PC-3 (cell line): ENCODE results near the gene ANKRD2. TPM values are rescaled to one million over a fixed set of nuclear protein-coding genes. Genes with fewer than 3 reads are reported as not detected.
"Not testable (repeated sequence)": the region's sequence is repeated elsewhere in the genome, so short reads cannot be mapped to it uniquely, and the experiment has no call there.

Source experiments
- ATAC-seq: fragments of 200-7000 bp; cut with Tn5 transposase; 2 replicates; pipeline ENCODE4 v1.9.1; 2020; ENCODE audit warnings: mild to moderate bottlenecking, moderate library complexity
- BruUV-seq: library from RNA; stranded (reverse); fragments of 400-500 nt; replicated peaks from 2 replicates; lab custom pipeline; 2021; lab: Mats Ljungman, UMichigan
- CTCF ChIA-PET: fragments of 300-600 bp; sonication (Branson Sonifier 250); formaldehyde crosslinking; loops from one replicate; lab custom pipeline; 2022; ENCODE audit warnings: antibody characterized with exemption; lab: Charles Lee
- POLR2A ChIA-PET: fragments of 300-600 bp; sonication (Branson Sonifier 250); formaldehyde crosslinking; loops from one replicate; lab custom pipeline; 2022; ENCODE audit warnings: antibody characterized with exemption; ENCODE audit not compliant: unreplicated experiment; lab: Charles Lee
- DNase-seq: peaks from one replicate; pipeline ENCODE4 v3.0.0-alpha.2; 2015
- H2AFZ ChIP-seq: fragments of 300-600 bp; sonication (generic); 2 replicates; pipeline ENCODE4 v1.6.0; 2016; ENCODE audit warnings: antibody characterized with exemption, low read length
- H3F3A ChIP-seq: fragments of 300-600 bp; sonication (generic); one replicate; pipeline ENCODE4 v1.6.0; 2017; ENCODE audit warnings: antibody characterized with exemption, low read length, control low read depth, mild to moderate bottlenecking; ENCODE audit not compliant: unreplicated experiment
- H3K27ac ChIP-seq: fragments of 300-600 bp; sonication (generic); 2 replicates; pipeline ENCODE4 v1.5.1; 2016; ENCODE audit warnings: mild to moderate bottlenecking, low read length
- H3K27me3 ChIP-seq: fragments of 300-600 bp; sonication (generic); 2 replicates; pipeline ENCODE4 v1.6.1; 2016; ENCODE audit warnings: low read length, mixed read lengths
- H3K36me3 ChIP-seq: fragments of 300-600 bp; sonication (generic); 2 replicates; pipeline ENCODE4 v1.6.1; 2016; ENCODE audit warnings: low read depth, mixed run types, low read length, mixed read lengths
- H3K4me1 ChIP-seq: fragments of 300-600 bp; sonication (generic); 2 replicates; pipeline ENCODE4 v1.5.1; 2016; ENCODE audit warnings: low read length; ENCODE audit not compliant: insufficient read depth
- H3K4me2 ChIP-seq: fragments of 300-600 bp; sonication (generic); 2 replicates; pipeline ENCODE4 v1.6.0; 2016; ENCODE audit warnings: low read length
- H3K4me3 ChIP-seq: fragments of 300-600 bp; sonication (generic); 2 replicates; pipeline ENCODE4 v1.5.1; 2016; ENCODE audit warnings: mild to moderate bottlenecking, low read length, mixed read lengths
- H3K79me2 ChIP-seq: fragments of 300-600 bp; sonication (generic); 2 replicates; pipeline ENCODE4 v1.6.1; 2017; ENCODE audit warnings: low read length, mixed read lengths
- H3K9ac ChIP-seq: fragments of 300-600 bp; sonication (generic); 2 replicates; pipeline ENCODE4 v1.6.0; 2016; ENCODE audit warnings: mild to moderate bottlenecking, low read length
- H3K9me2 ChIP-seq: fragments of 300-600 bp; sonication (generic); replicated peaks from 2 replicates; pipeline ENCODE4 v1.6.1; 2016; ENCODE audit warnings: mixed run types, low read length, mixed read lengths
- H3K9me3 ChIP-seq: fragments of 300-600 bp; sonication (generic); 2 replicates; pipeline ENCODE4 v1.6.1; 2016; ENCODE audit warnings: low read length, mixed read lengths
- H4K20me1 ChIP-seq: fragments of 300-600 bp; sonication (generic); 2 replicates; pipeline ENCODE4 v1.6.1; 2016; ENCODE audit warnings: low read length, mixed read lengths
- CTCF ChIP-seq: fragments of 300-600 bp; sonication (generic); conservative IDR thresholded peaks from 2 replicates; pipeline ENCODE4 v1.5.1; 2017; ENCODE audit warnings: antibody characterized with exemption, low read depth, mild to moderate bottlenecking, low read length
- EZH2 ChIP-seq: fragments of 300-600 bp; sonication (generic); IDR thresholded peaks from one replicate; pipeline ENCODE4 v1.6.1; 2017; ENCODE audit warnings: antibody characterized with exemption, mild to moderate bottlenecking, low read length; ENCODE audit not compliant: unreplicated experiment
- EZH2phosphoT487 ChIP-seq: fragments of 300-600 bp; sonication (generic); IDR thresholded peaks from 2 replicates; pipeline ENCODE4 v1.6.1; 2018; ENCODE audit warnings: mild to moderate bottlenecking, antibody characterized with exemption, low read length, borderline replicate concordance
- intact Hi-C: fragments of 100-400 bp; cut with micrococcal nuclease; formaldehyde crosslinking; loops from 2 replicates; pipeline ENCODE4 v1.9.0; 2023
- total RNA-seq: library from RNA; depleted of rRNA; stranded (reverse); fragments of >200 nt; gene quantifications from 2 replicates; pipeline ENCODE4 v1.2.3, GENCODE V29; 2014

The ANKRD2 gene
- total RNA-seq, 1 experiment from 2014 or later, result 1.8 TPM

GRCh38 chr10:97550336-97551149 is 22.0 kb upstream of the ANKRD2 start:
- Histone ChIP-seq H3K27ac (no peak overlapping the region), H3K27me3 (no peaks in the 10 kb centered on the region), H3K4me1 (peaks cover 7% of the 10 kb centered on the region), H3K79me2 (no peaks in the 10 kb centered on the region), H3K9me3 (no peaks in the 10 kb centered on the region), H3K9me2 (no peaks in the 10 kb centered on the region), H3K36me3 (no peaks in the 10 kb centered on the region), H2AFZ (no peak overlapping the region), H3F3A (no peaks in the 10 kb centered on the region), H3K4me2 (no peak overlapping the region), H3K4me3 (no peak overlapping the region), H4K20me1 (no peaks in the 10 kb centered on the region), H3K9ac (no peak overlapping the region)
- intact Hi-C loops, result loop anchor here (10.0 kb wide), 1 partner anchor 64 kb away; no protein-coding TSS in a partner anchor
- TF ChIP-seq CTCF (no peak), EZH2 (no peak), EZH2phosphoT487 (no peak)
- no peak for ATAC-seq
- POLR2A ChIA-PET, result no interaction called here
- CTCF ChIA-PET, result no interaction called here
- no peak for DNase-seq
- BruUV-seq, result no TSS peak

DNA sequence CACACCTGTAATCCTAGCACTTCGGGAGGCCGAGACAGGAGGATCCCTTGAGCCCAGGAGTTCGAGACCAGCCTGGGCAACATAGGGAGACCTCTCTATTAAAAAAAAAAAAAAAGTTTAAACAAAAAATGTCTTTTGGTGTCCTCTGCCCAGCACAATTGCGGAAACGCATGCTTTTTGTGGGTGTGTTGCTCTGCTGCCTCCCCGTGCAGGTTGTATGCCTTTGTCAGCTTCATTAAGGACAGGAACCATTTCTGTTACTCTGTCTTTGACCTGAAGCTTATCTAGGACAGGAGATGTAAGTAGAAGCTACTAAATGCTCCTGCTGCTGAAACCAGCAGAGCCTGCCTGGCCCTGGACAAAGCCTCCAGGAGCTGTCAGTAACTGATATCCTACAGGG is 21.3 kb upstream of the ANKRD2 start:
- Histone ChIP-seq H3K9ac (no peak overlapping the region), H3K4me3 (no peak overlapping the region), H3F3A (no peaks in the 10 kb centered on the region), H3K27me3 (no peaks in the 10 kb centered on the region), H4K20me1 (no peaks in the 10 kb centered on the region), H3K27ac (no peak overlapping the region), H3K4me1 (peaks cover 7% of the 10 kb centered on the region), H3K79me2 (no peaks in the 10 kb centered on the region), H3K9me3 (no peaks in the 10 kb centered on the region), H3K36me3 (no peaks in the 10 kb centered on the region), H3K4me2 (no peak overlapping the region), H2AFZ (no peak overlapping the region), H3K9me2 (no peaks in the 10 kb centered on the region)
- ChIA-PET POLR2A (no interaction called here), CTCF (no interaction called here)
- TF ChIP-seq EZH2 (no peak), CTCF (no peak), EZH2phosphoT487 (no peak)
- ATAC-seq, result no peak
- no TSS peak for BruUV-seq
- intact Hi-C loops, result loop anchor here (10.0 kb wide), 1 partner anchor 64 kb away; no protein-coding TSS in a partner anchor
- no peak for DNase-seq

DNA sequence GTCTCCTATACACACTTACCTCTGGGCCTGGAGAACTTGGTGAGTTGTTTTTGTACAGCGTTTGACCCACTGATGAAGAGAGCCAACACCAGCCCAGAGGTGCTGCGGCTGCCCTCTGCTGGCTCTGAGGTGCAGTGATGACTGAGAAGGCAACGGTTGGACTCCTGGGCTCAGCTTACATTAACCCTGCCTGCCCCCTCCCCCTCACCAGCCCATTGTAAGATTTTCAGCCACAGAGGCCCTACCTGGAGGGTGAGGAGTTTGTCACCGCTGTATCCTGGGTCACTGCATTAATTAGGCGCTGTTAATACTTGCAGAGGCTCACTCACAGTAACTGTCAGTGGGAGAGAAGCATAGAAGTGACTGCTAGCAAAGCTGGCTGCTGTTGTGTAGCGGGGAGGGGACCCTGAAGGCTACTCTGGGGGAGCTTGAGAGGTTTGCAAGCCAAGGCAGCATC is 19.0 kb upstream of the ANKRD2 start:
- intact Hi-C loops, result loop anchor here (1.0 to 10.0 kb wide), 2 partner anchors 61 to 90 kb away; no protein-coding TSS in a partner anchor
- H3K4me1 ChIP-seq, result peaks cover 7% of the 10 kb centered on the region
- POLR2A ChIA-PET, result no interaction called here
- DNase-seq, result peak; percentile 71
- CTCF ChIA-PET, result interaction anchor here (1.3 to 1.4 kb wide), 2 partner anchors 19 to 35 kb away, joined by 3 to 4 read pairs; no protein-coding TSS in a partner anchor
- H3K9me3 ChIP-seq, result no peaks in the 10 kb centered on the region
- no peaks in the 10 kb centered on the region for H3K79me2 ChIP-seq
- no peak overlapping the region for H3K4me3 ChIP-seq
- no peaks in the 10 kb centered on the region for H4K20me1 ChIP-seq
- H3F3A ChIP-seq, result no peaks in the 10 kb centered on the region
- no peaks in the 10 kb centered on the region for H3K9me2 ChIP-seq
- no TSS peak for BruUV-seq
- no peaks in the 10 kb centered on the region for H3K36me3 ChIP-seq
- H3K27ac ChIP-seq, result no peak overlapping the region
- peak overlapping the region; percentile 25; the same call in 1 of the 2 replicates for H2AFZ ChIP-seq
- peak; percentile 99 for ATAC-seq
- no peaks in the 10 kb centered on the region for H3K27me3 ChIP-seq
- no peak overlapping the region for H3K9ac ChIP-seq
- no peak for TF ChIP-seq EZH2phosphoT487
- peak; percentile 76 for TF ChIP-seq CTCF
- no peak for TF ChIP-seq EZH2
- no peak overlapping the region for H3K4me2 ChIP-seq

- BruUV-seq, H3K36me3 ChIP-seq, H2AFZ ChIP-seq, H3K9me2 ChIP-seq, POLR2A ChIA-PET, H3K4me3 ChIP-seq, H4K20me1 ChIP-seq, H3K9ac ChIP-seq, H3K27me3 ChIP-seq, H3K4me1 ChIP-seq, H3F3A ChIP-seq, H3K4me2 ChIP-seq, H3K9me3 ChIP-seq, H3K27ac ChIP-seq, DNase-seq, H3K79me2 ChIP-seq, ATAC-seq: not testable (repeated sequence)
- intact Hi-C loops, result loop anchor here (10.0 kb wide), 1 partner anchor 60 kb away; no protein-coding TSS in a partner anchor
- CTCF ChIA-PET, result interaction anchor here (1.3 to 1.4 kb wide), 2 partner anchors 20 to 36 kb away, joined by 3 to 4 read pairs; no protein-coding TSS in a partner anchor
Observed at GRCh38 chr10:97554336-97554735, 18.2 kb upstream of the ANKRD2 start.
